Gastrocnemius medialis (tissue), 4 donors: ENCODE measurements around the gene SGSM2. TPM values are rescaled to one million over a fixed set of nuclear protein-coding genes. Genes with fewer than 3 reads are reported as not detected.

Experiments
- ATAC-seq, 2 donors: fragments of 150-250 bp; one replicate each; pipeline ENCODE4 v1.9.1; 2016
- DNase-seq, 2 donors: peaks; one replicate each; pipeline ENCODE4 v3.0.0-alpha.2; 2019
- H3K27ac ChIP-seq, 4 donors: fragments of 200-600 bp; sonication (generic); 1 replicate in 1 of 4; 2 replicates in 3 of 4; pipeline ENCODE4 v1.5.1; 2016 to 2018; ENCODE audit warnings: mild to moderate bottlenecking in 2 of 4, moderate library complexity in 1 of 4
- H3K27me3 ChIP-seq, 3 donors: fragments of 200-600 bp; sonication (generic) in 2 of 3; 1 replicate in 1 of 3; 2 replicates in 2 of 3; pipeline versions ENCODE4 v1.5.1 to v1.6.0; 2016 to 2019; ENCODE audit warnings: mild to moderate bottlenecking in 1 of 3, moderate library complexity in 1 of 3
- H3K36me3 ChIP-seq, 2 donors: fragments of 200-600 bp; sonication (generic) in 1 of 2; one replicate each; pipeline ENCODE4 v1.5.1; 2017 to 2018
- H3K4me1 ChIP-seq, 2 donors: fragments of 200-600 bp; sonication (generic) in 1 of 2; one replicate each; pipeline ENCODE4 v1.5.1; 2016 to 2017; ENCODE audit warnings: mild to moderate bottlenecking in 2 of 2
- H3K4me3 ChIP-seq, 4 donors: fragments of 200-600 bp; sonication (generic) in 3 of 4; 1 replicate in 1 of 4; 2 replicates in 3 of 4; pipeline ENCODE4 v1.5.1; 2016 to 2019; ENCODE audit warnings: mild to moderate bottlenecking in 2 of 4
- H3K9me3 ChIP-seq, 3 donors: fragments of 200-600 bp; sonication (generic) in 2 of 3; 1 replicate in 1 of 3; 2 replicates in 2 of 3; pipeline ENCODE4 v1.5.1; 2016 to 2019
- CTCF ChIP-seq, 5 experiments: fragments of 450-650 bp in 3 of 5; fragments of 200-600 bp in 2 of 5; sonication (generic) in 2 of 5; IDR thresholded peaks in 4 of 5; conservative IDR thresholded peaks in 1 of 5; 1 replicate in 4 of 5; 2 replicates in 1 of 5; pipeline ENCODE4 v1.5.1; 2016 to 2019; ENCODE audit warnings: antibody characterized with exemption in 5 of 5, mild to moderate bottlenecking in 3 of 5, moderate library complexity in 3 of 5
- POLR2A ChIP-seq, 2 donors: fragments of 450-650 bp; IDR thresholded peaks; one replicate each; pipeline ENCODE4 v1.6.1; 2017; ENCODE audit warnings: antibody characterized with exemption in 2 of 2, mild to moderate bottlenecking in 2 of 2, moderate library complexity in 2 of 2
- in situ Hi-C, 4 donors: fragments of 200-750 bp; cut with MboI; loops; one replicate each; pipeline versions ENCODE4 v1.15.0 to v1.8.0; 2017; ENCODE audit warnings: low sequenced_read_pairs in 4 of 4
- intact Hi-C: fragments of 100-400 bp; cut with DNase I; formaldehyde crosslinking; loops from one replicate; pipeline ENCODE4 v1.15.1; 2023; ENCODE audit warnings: low total_unique reads
- total RNA-seq, 4 donors: library from RNA; depleted of rRNA; stranded (reverse); fragments of >200 nt; gene quantifications; one replicate each; pipeline versions ENCODE4 v1.1.0 to v1.2.3, GENCODE V29; 2016

The SGSM2 gene
- total RNA-seq, 4 donors from 2014 or later: 6.1 to 20.1 (median 9.6) TPM

DNA sequence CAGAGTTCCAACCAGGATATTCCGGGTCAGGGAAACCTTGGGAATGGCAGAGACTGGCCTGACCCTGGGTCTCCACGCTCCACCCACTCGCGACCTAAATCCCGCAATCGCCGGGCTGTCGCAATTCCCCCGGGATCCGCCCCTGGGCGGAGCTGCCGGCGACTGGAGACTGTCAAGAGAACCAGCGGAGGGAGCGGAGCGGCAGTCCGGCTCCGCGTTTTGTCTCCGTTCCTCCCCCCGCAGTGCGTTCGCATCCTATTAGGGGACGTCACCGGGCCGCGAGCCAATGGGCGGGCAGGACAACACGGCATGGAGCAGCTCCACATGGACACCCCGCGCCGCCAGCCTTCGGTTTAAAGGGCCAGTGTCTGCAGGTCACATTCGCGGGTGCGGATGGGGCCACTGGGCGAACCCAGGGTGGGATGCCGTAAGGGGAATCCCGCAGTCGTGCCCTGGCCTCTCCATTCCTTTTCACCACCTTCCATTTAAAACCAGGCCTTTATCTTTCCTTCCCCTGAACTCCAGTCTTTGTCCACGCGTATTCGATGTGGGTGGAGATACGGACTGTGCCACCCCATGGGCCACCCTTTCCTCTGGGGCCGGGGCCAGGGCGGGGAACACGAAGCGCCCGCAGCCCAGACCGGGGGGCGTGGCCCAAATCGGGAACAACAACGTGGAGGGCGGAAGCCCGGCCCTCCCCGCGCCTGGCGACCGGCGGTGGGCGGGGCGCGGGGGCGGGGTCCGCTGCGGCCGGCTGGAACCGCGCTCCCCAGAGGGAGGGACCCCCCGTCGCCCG is 64.3 kb downstream of the SGSM2 start:
- peak; percentile 100 for DNase-seq
- in situ Hi-C loops: loop anchor here in 1 of 4 donors (25.0 kb wide), 1 partner anchor 311 kb away; the partner anchor contains the start of gene CLUH
- ATAC-seq: peak; percentile 44 to 50
- Histone ChIP-seq H3K9me3 (no peaks in the 10 kb centered on the region), H3K27ac (peak overlapping the region; percentile 97 to 99 (median 99)), H3K4me3 (peak overlapping the region; percentile 63 to 89 (median 85)), H3K36me3 (no peaks in the 10 kb centered on the region), H3K4me1 (peaks cover 57% of the 10 kb centered on the region in 2 donors), H3K27me3 (no peaks in the 10 kb centered on the region)
- intact Hi-C loops: loop anchor here (1.0 to 10.0 kb wide), 7 partner anchors 9 to 685 kb away; partner anchors contain the start of genes CLUH, PAFAH1B1, SGSM2 and TSR1
- TF ChIP-seq CTCF (IDR thresholded peaks at IDR 0.05 in 4 of 5, conservative IDR thresholded peaks at IDR 0.05 in 1 of 5) (no peak), POLR2A (IDR thresholded peaks at IDR 0.05) (no peak)

- ATAC-seq (no peak), DNase-seq (no peak)
- Histone ChIP-seq H3K9me3 (no peaks in the 10 kb centered on the region), H3K4me3 (peak overlapping the region; percentile 63 to 89 (median 85)), H3K27ac (peak overlapping the region; percentile 97 to 99 (median 99)), H3K4me1 (peaks cover 54 to 57% of the 10 kb centered on the region in 2 donors), H3K36me3 (no peaks in the 10 kb centered on the region), H3K27me3 (no peaks in the 10 kb centered on the region)
- in situ Hi-C loops: loop anchor here in 1 of 4 donors (25.0 kb wide), 1 partner anchor 310 kb away; the partner anchor contains the start of gene CLUH
- TF ChIP-seq CTCF (IDR thresholded peaks at IDR 0.05 in 4 of 5, conservative IDR thresholded peaks at IDR 0.05 in 1 of 5) (no peak), POLR2A (IDR thresholded peaks at IDR 0.05) (no peak)
- intact Hi-C loops: loop anchor here (2.0 to 10.0 kb wide), 4 partner anchors 18 to 350 kb away; partner anchors contain the start of genes PAFAH1B1, SGSM2 and TSR1
Measured at GRCh38 chr17:2402544-2402943, 65.2 kb downstream of the SGSM2 start.

DNA sequence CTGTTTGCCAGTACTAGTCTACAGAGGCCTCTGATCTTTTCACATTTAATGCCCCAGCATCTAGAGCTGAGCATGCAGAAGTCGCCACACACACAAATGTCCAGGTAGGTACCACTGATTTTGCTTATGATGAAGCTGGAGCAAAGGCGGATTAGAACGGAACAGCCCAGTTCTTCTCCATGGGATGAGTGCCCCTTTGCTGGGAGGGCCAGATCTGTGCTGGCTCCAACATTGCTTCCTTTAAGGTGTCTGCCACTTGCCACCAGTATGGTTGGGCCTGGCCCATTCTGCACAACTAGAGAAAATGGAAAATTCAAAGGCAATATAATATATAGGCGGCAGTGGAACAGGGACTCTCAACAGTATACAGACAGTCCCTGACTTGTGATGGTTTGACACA is 65.7 kb downstream of the SGSM2 start:
- H3K4me3 ChIP-seq: no peak overlapping the region

More for the DNA sequence above, 65.7 kb downstream of the SGSM2 start:
- Histone ChIP-seq H3K36me3 (no peaks in the 10 kb centered on the region), H3K27ac (peak overlapping the region; percentile 97 to 99 (median 99)), H3K27me3 (no peaks in the 10 kb centered on the region), H3K4me1 (peaks cover 50 to 54% of the 10 kb centered on the region in 2 donors), H3K9me3 (no peaks in the 10 kb centered on the region)
- intact Hi-C loops: loop anchor here (2.0 to 10.0 kb wide), 4 partner anchors 18 to 351 kb away; partner anchors contain the start of genes PAFAH1B1, SGSM2 and TSR1
- no peak for DNase-seq
- TF ChIP-seq POLR2A (IDR thresholded peaks at IDR 0.05) (no peak), CTCF (IDR thresholded peaks at IDR 0.05 in 4 of 5, conservative IDR thresholded peaks at IDR 0.05 in 1 of 5) (no peak)
- no peak for ATAC-seq
- in situ Hi-C loops: loop anchor here in 1 of 4 donors (25.0 kb wide), 1 partner anchor 309 kb away; the partner anchor contains the start of gene CLUH
